NOMO-1 (cell line): ENCODE measurements around the gene DHRS13.

Experiments used
- DNase-seq, 2 experiments: peaks; one replicate each; lab custom pipeline; 2025; ENCODE audit not compliant: unreplicated experiment in 2 of 2; lab: John Stamatoyannopoulos, UW

The DHRS13 gene

GRCh38 chr17:28864991-28865849 is 37.7 kb downstream of the DHRS13 start:
- no peak for DNase-seq

GRCh38 chr17:28863953-28864352 is 38.9 kb downstream of the DHRS13 start:
- no peak for DNase-seq

GRCh38 chr17:28862561-28862960 is 40.3 kb downstream of the DHRS13 start:
- DNase-seq = no peak

DNA sequence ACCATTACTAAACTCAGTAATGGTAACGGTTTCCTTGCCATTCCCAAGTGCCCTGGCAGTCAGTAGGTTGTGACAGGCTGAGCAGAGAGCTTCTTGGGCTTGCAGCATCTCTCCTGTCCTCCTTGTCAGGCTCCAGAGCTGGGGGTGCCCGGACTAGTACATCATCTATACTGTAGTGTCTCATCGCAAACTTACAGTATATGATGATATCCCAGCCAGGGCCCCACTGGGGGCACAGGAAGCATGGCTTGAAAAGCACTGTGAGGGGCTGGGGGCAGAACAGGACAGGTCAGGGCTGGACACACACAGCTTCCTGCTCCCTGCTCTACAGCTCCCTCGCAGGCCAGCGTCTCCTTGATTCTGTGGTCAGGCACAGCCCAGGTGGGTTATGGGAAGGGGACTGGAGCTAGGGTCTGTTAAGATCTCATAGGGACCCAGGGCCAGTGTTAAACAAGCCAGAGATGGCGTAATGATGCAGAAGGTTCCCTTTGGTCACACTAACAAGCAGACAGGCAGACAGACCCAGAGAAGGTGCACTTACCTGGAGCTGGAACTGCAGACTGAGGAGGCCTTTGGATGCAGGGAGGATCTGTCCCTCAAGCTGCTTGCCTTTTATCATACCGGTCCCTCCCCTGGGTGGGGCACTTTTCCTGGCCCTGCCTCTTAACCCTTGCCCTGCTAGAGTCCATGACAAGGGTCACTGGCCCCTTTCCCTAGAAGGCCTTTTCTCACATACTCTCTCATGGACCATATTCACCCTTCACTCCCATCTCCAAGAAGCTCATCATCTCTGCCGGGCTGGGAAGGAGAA is 41.3 kb downstream of the DHRS13 start:
- no peak for DNase-seq

DNA sequence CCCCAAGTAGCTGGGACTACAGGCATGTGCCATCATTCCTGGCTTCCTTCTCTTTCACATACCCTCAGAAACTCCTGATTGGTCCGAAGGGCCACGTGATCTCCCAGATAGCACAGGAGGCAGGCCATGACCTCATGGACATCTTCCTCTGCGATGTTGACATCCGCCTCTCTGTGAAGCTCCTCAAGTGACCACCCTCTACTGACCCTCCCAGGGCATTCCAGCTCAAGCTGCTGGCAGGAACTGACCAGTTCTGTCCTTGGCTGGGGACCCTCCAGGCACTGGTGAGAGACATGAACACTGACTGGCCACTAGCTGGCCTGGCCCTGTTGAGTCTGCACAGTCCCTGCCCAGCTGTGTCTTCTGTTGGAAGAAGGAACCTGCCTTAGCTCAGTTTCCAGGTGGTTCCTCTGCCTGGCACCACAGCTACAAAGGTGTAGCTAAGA is 42.5 kb downstream of the DHRS13 start:
- DNase-seq = no peak

GRCh38 chr17:28858801-28859355 is 44.0 kb downstream of the DHRS13 start:
- no peak for DNase-seq

GRCh38 chr17:28857905-28858800 is 44.7 kb downstream of the DHRS13 start:
- DNase-seq = no peak

- no peak for DNase-seq
Measured at GRCh38 chr17:28856028-28856574, 46.8 kb downstream of the DHRS13 start.

DNA sequence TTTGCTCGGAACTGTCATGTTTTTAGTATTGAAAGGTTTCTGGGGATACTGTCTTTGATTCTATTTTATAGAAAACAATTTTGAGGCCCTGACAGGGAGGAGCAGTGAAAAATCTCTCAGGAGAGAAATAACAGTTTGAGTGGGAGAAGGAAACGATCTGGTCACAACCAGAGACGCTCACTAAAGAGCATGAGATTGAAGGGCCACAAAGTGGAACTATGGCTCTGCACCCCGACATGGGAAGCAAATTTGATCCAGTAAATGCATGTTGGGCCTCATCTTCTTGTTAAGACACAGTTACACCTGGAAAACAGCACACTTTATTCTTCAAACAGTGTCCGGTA is 47.6 kb downstream of the DHRS13 start:
- no peak for DNase-seq

DNA sequence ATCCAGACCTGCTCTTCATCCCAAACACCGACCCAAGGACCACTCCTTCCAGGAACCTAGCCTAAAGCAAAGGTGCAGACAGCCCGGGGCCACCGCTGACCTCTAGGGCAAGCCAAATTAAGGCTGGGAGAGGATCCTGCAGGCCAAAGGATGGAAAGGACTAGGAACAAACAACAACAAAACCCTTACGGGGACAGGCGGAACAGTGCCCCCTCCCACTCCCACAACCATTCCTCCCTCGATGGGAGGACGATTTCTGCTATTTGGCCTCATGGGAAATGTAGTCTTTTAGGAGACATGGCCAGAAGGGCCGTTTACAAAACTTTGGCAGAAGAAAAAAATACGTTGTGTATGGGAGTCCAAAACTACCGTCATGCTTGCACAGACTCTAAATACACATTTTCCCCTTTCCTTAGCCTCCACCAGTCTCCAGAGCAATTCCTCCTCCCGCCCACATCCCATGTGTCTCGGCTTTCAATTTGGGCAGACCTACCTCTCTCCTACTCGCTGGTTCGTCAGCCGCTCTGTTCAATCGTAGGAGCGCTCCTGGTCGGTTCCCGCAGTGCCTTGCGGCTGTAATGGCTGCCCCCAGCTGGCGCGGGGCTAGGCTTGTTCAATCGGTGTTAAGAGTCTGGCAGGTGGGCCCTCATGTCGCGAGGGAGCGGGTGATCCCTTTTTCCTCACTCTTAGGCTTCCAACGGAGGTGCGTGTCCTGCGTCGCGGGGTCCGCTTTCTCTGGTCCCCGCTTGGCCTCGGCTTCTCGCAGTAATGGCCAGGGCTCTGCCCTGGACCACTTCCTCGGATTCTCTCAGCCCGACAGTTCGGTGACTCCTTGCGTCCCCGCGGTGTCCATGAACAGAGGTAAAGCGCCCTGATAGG is 48.2 kb downstream of the DHRS13 start, which contains the start of gene ERAL1:
TSS of gene ERAL1 (plus strand) at position 560 of the 879 bp plus-strand sequence. CDS start at position 579, 19 bp downstream.
- peak; percentile 76 to 83 for DNase-seq

GRCh38 chr17:28853295-28853694 is 49.6 kb downstream of the DHRS13 start:
- no peak for DNase-seq

- peak; percentile 13 to 21 for DNase-seq
Measured at GRCh38 chr17:28849281-28849680, 53.6 kb downstream of the DHRS13 start.

GRCh38 chr17:28848667-28849066 is 54.2 kb downstream of the DHRS13 start:
- DNase-seq = peak in 1 of 2 experiments; percentile 43
